NCI-H1436 (cell line): ENCODE results near the gene RXRA.
"Not testable (repeated sequence)": the region's sequence is repeated elsewhere in the genome, so short reads cannot be mapped to it uniquely, and the experiment has no call there.

Source experiments
- DNase-seq: peaks from one replicate; lab custom pipeline; 2025; lab: John Stamatoyannopoulos, UW

Gene RXRA

DNA sequence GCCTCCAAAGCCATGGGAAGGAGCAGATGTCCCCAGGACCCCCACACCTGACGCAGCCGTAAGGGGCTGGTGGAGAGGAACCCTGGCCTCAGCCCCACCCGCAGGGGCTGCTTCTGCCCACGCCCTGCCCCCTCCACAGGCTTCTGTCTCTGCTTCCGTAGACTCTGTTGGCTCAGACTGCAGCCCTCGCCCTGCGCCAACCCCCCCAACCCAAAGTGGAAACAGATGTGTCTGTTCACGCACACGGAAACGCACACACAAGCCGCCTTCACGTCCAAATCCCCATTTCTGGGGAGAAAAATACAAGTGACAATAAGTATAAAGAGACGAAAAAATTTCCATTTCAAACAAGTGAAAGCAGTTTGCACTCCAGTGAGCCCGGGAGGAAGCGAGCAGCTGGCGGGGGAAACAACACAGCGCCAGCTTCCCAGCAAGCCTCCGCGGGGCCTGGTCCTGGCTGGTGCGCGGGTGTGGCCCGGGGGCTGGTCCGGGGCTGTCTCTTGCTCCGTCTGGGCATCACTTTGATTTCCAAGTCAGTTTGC lies 32.6 kb upstream of the RXRA start:
- no peak for DNase-seq

DNA sequence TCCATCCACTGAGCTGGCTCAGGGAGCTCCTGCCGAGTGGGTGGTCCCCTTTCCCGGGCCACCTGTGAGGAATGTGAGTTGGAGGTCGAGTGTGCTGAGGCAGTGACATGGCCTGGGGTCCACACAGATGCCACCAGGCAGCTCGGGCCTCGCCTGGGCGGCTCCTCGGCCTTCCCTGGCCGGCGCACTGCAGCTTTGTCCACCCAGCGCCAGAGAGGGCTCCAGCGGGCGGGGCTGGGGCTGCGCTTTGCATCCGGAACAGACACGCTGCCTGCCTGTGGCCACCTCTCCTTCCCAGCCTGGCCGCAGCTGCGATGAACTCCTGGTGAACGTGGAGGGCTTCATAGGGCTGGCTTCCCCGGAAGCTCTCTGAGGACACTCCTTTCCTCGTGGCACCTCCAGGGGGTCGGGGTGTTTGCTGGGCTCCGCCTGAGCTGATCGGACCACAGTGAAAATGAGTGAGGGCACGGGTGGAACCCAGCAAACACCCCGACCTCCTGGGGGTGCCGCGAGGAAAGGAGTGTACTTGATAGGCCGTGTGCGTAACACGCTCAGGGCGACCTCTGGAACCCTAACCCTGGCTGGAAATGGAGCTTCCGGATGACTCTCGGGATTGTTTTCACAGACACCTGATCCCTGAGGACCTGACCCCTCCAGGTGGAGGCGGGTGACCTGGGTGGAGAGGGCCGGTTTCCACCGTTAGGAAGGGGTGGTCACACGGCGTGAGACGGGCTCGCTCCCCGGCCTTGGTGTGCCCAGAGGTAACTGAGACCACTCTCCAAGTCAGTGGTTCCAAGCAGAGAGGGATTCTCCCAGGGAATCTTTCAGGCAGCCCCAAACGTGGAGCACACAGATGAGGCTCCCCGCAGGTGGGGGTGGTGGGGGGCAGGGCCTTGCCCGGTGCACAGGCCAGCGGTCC lies 31.8 kb upstream of the RXRA start:
- DNase-seq = no peak

DNA sequence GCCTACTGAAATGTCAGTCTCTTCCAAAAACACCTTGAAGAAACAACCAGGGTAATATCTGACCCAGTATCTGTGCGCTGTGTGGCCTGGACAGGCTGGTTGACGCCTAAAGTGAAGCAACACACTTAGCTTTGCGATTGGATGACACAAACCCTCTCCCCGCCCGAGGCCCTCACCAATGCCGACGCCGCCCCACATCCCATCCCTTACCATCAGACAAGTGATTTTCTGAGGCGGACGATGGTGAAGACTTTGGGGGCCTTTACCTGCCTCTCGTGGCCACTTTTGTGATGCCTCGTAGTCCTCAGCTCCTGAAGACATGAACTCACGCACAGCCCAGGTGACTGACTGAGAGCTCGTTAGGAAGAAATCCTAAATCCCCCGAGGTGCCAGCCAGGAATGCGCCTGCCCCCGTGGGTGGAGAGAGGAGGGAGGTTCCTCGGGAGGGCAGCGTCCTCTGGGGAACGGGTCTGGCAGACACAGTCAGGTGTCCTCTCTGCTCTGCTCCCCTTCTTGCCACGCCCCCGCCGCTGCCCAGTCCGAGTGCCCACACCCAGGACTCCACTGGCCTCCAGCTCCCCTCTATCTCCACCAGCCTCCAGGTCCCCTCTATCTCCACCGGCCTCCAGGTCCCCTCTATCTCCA lies 31.0 kb upstream of the RXRA start:
- no peak for DNase-seq

DNA sequence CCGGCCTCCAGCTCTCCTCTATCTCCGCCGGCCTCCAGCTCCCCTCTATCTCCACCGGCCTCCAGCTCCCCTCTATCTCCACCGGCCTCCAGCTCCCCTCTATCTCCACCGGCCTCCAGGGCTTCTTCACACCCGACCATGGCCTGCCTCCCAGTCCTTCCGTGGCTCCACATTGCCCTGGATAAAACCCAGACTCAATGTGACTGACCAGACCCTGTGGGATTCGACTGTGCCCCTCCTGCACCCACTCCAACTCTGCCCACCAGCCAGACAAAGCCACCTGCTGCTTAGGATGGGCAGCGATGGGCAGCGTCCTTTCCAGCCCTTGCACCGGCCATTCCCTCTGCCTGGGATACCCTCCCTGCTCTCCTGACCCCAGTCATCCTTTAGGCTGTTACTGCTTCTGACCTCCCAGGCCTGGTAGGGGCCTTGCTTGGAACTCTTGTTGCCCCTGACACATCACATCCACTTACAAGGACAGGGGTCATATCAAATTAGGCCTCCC lies 30.5 kb upstream of the RXRA start:
- DNase-seq = no peak

DNA sequence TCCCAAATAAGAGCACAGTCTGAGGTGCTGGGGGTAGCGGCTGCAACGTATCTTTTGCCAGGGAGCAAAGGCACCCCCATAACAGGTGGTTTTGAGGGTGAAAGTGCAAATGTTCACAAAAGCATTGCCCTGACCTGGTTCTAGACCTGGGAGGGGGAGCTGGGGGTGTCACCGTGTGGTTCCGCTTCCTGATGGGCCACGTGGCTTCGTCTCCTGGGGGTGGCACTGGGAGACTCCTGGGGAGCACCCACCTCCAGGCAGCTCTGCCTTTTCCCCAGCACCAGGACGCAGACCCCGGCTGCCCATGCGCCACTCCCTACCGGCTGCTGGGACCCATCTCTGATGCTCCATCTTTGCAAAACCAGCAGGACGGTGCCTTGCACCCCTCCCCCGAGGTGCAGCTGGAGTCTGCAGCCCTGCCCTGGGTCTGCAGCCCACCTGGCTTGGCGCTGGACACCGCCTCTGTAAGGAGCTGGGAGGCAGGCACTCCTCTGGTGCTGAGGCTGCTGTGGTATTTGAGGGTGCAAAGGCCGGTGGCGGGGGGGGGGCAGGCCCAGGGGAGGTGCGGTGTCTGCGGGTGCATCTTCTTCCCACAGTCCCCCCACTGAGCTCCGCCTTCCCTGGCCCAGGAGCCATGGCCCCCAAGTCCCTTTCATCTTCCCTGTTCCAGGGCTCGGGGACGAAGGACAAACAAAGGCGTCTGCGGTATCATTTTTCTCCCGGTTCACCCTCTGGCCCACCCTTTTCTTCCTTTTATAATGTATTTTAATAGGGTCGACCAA lies 29.8 kb upstream of the RXRA start:
- DNase-seq = no peak

DNA sequence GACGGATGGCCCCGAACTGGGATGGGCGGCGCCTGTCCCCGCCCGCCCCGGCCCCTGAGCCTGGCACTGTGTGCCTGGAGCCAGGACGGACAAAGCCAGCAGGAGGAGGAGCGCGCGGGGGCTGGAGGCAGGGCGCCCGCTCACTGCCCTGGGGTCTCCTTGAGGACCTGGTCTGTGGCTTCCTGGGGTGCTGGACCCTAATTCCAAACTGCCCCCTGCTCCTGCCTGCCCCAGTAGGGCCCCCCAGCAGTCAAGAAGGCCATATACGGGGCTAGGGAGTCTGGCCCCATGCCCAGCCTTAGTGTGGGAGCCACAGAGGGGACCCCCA lies 29.2 kb upstream of the RXRA start:
- no peak for DNase-seq

DNA sequence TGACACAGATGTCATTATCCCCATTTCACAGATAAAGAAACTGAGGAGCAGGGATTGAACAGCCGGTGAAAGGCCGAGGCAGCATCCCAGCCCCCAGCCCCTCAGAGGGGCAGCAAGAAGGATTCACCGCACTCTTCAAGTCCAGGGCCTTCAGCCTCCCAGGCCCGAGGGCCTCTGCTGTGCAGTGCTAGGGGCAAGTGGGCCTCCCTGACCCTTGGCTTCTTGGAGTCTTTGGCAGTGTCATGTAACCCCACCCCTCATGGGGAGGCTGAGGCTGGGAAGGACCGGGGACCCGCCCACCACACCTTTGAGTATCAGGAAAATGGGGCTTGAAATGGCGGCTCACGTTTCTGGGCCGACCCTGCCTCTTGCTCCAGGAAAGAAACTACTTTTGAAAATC lies 28.7 kb upstream of the RXRA start:
- DNase-seq = no peak

DNA sequence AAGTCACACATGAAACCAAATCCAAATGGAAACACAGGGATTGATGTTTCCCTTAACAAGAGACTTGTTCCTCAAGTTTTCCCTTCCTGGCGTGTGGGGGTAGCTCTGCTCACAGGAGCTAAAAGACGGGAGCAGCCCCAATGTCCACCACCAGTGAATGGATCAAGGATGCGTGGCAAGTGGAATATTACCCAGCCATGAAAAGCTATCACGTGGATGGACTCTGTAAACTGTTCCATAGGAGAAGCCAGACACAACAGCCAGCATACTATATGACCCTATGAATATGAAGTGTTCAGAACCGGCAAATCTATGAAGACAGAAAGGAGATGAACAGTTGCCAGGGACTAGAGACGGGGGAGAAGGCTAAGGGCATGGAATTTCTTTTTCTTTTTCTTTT lies 28.3 kb upstream of the RXRA start:
- DNase-seq = no peak

DNA sequence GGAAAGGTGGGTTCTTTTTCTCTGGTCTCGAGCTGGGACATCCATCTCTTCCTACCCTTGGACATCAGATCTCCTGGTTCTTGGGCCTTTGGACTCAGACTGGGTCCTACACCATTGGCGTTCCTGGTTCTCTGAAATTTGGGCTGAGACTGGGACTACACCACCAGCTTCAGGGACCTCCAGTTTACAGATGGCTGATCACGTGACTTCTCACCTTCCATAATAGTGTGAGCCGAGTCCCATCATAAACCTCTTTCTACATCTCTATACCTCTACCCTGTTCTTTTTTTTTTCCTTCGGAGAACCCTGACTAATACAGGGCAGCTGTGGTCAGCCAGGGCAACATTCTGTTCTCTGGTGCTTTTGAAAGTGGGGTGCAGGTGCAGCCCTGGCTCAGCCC lies 27.2 kb upstream of the RXRA start:
- DNase-seq = no peak

DNA sequence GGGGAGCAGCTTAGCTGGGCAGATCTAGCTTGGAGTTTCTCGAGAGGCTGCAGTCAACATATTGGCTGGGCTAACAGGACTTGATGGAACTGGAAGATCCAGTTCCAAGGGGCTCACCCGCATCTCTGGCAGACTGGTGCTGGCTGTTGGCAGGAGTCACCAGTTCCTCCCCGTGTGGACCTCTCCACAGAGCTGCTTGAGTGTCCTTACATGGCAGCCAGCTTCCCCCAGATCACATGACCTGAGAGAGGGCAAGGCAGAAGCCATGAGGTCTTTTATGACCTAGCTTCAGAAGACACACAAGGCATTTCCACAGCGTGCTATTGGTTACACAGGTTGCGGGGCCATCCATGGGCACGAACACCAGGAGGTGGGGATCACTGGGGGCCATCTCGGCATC lies 26.4 kb upstream of the RXRA start:
- DNase-seq = no peak

DNA sequence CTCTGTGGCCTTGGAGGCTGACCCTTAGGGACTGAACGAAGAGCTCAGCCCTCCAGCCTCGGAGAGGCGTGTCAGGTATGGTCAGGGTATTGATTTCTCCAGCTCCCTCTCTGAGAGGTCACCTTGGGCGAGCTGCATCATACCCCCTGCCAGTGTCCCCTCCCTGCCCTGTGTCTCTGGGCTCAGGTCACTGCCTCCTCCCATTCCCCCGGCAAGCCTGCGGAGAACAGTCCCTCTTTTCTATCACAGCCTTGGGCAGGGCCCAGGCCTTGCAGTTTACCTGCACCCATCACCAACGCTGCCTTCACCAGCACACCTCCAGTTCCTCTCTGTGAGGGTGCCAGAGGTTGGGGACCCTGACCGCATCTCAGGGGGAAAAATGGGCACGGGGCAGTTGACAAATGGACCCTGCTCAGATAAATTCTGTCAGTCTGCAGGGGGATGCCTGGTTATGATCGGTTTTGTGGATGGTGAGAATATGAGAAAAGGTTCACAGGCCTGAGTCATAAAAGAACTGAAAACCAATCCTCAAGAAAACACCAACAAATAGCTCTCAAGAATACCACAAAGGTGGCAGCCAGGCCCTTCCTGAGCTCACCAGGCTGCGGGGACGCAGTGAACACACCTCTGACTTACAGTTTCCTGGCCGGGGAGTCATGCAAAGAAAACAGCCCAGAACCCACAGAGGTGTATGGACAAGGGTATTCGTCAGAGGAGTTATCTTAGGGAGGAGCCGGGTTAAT lies 24.7 kb upstream of the RXRA start:
- DNase-seq = no peak

DNA sequence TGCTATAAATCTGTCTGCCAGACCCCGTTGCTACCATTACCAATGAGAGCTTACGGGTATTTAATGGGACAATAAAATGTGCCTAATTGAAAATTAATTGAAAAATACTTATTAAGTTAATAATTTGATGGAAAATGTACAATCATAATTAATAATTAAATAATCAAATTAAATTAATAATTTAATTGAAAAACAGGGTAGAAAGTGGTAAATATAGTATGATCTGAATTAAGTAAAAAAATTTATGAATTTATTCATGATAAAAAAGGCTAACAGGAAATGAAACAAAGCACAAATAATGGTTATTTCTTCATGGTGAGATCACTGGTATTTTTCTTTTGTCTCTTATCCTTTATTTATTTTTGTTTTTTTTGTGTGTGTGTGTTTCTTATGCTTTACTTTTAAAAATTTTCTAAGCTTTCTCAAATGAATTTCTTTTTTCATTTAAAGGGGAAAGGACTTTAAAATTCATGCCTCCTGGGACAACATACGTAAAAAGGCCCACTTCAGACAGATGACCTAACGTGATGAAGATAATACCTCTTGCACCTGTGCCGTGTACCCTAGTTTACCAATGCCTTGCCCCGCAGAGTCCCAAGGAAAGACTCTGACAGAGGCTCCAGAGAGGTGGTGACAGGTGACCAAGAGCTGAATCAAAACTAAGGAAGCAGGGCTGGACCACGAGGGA lies 24.0 kb upstream of the RXRA start:
- no peak for DNase-seq

DNA sequence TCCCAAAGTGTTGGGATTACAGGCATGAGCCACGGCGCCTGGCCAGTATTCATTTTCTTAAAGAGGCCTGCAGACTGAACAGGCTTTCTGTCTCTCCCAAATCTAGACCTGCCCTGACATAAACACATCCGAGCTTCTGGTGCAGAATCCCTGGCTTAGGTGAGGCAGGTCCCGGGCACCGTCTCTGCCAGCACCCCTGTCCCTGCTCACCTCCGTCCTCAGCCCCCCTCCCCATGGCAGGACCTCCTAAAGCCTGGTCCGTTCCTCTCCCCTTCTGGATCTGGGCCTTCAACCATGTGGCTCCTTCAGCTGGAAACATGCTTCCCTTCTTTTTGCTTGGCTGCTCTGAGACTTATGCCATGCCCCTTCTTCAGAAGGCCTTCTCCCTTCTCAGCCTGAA lies 22.7 kb upstream of the RXRA start:
- no peak for DNase-seq

DNA sequence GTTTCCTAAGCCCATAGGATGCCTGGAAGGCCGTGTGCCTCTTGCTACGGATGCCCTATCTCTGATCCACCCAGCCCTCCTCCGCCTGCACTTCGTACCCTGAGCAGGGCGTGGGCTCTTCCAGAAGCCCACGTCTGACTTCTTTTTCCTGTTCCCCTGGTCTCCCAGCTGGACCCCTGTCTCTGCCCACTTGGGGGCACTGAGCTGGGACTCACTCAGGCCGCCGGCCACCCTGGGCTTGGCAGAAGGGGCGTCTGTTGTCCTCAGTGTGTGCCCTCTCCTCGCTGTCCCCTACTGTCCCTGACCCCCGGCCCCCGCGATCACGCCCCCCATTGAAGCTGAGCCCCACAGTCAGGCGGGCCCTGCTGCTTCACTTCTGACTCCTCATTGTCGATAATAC lies 22.0 kb upstream of the RXRA start:
- DNase-seq = no peak

DNA sequence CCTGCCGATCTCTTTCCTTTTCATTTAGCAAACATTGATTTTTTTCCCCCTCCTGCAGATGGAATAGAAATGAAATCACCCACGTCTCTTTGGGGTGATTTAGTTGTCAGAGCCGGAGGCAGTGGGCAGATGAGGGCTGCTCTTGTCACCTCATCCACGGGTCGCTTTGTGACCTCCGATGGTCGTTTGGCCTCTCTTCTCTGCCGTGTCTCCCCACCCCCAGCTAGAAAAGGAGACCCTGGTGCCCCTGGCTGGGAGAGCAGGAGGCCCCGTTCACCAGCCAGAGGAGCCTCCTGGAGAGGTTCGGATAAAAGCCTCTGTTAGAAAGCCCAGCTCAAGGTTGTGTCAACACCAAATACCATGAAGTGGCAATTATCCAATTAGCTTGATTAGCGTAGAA lies 21.6 kb upstream of the RXRA start:
- DNase-seq = peak; percentile 97

DNA sequence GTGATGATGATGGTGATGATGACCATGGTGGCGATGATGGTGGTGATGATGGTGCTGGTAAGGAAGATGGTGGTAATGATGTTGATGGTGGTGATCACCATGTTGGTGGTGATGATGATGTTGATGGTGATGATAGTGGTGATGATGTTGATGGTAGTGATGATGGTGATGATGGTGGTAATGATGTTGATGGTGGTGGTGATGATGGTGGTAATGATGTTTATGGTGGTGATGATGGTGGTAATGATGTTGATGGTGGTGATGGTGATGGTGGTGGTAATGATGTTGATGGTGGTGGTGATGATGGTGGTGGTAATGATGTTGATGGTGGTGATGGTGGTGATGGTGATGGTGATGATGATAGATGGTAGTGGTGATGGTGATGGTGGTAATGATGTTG lies 20.7 kb upstream of the RXRA start:
- no peak for DNase-seq

DNA sequence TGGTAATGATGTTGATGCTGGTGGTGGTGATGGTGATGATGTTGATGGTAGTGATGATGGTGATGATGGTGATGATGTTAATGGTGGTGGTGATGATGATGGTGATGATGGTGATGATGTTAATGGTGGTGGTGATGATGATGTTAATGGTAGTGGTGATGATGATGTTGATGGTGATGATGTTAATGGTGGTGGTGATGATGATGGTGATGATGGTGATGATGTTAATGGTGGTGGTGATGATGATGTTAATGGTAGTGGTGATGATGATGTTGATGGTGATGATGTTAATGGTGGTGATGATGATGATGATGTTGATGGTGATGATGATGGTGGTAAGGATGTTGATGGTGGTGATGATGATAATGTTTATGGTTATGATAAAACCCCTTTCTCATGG lies 20.2 kb upstream of the RXRA start:
- DNase-seq = not testable (repeated sequence)

DNA sequence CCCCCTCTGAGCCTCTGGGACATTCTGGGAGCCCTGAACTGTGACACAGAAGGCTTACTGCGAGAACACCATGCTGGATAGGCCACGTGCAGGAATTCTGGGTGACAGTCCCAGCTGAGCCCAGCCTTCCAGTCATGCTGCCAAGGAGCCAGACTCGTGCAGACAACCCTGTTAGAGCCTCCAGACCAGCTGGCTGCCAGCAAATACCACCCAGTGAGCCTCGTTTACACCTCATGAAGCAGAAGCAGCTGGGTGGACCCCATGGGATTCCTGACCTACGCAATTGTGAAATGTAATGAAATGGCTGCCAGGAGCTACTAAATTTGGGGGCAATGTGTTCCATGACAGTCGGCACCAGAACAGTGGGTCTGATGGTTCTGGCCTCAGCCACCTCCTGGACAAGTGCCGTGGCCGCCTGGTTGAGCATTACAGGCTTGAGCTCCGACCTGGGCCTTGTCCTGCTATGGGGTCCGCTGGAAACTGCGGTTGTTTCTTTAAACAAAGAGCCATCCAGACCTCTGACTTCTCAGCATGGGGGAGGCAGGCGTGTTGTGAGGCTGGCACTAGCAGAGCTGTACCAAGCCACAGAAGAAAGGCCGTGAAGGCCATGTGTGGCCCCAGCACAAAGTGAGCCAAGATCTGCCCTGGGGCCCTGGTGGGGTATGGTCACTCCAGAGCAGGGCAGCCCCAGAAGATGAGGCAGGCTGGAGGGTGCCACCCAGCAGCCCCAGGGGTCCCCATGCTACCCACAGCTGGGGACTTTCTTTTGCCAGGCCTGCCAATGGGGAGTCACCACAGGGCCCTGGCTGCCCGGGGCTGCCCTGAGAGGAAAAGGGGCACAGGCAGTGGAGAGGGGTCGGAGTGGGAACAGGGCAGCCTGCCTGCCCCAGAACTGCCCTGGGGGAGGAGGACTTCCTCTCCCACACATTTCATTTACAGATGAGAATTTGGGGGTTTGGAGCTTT lies 19.3 kb upstream of the RXRA start:
- DNase-seq = no peak

DNA sequence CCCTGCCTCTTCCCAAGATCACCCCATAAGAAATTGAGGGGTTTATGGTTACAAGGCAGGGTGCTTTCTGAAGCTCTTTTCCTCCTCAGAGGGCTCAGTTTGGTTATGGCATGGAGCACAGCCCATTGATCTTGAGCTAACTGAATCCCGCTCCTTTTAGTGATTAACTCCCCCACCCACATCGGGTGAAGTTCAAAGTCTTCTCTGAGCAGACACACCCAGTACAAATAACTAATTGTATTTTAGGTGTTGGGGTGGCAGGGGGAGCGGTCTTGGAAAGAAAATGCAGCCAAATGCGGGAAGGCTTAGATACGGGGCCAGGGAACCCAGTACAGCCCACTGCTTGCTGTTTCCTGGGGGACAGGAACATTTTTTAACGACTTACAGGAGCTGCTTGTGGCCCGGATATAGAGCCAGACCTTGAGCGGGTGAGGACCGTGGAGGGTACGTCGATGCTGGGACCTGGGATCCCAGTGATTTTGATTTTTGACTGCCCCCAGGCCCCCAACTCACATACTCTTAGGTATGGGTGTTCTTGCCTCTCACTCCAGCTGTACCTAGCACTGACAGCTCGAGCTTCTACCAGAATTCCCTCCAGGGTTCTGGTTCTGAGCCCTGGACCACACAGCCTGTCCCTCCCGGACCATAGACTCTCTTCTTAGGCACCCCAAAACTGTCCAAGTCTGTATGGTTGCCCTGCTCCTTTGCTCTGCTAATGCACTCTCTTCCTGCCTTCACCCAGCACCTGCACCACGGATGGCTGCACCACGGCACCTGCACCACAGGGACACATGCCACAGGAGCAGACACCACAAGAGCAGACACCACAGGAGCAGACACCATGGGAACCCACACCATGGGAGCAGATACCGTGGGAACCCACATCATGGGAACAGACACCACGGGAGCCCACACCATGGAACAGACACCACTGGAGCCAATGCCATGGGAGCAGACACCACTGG lies 18.3 kb upstream of the RXRA start:
- no peak for DNase-seq
